ENCODE measurements around the gene ROBO1.

- TF ChIP-seq CTCF (IDR thresholded peaks at IDR 0.05) (no peak), POLR2A (IDR thresholded peaks at IDR 0.05) (no peak)
Measured at GRCh38 chr3:79383402-79384012, 384.3 kb downstream of the ROBO1 start.
